HCT116 (cell line): ENCODE results near the gene MDFI.

ENCODE experiments used
- CBX3 ChIP-seq: IDR thresholded peaks from 2 replicates; pipeline ENCODE4 v1.6.1; 2012; ENCODE audit warnings: low read depth
- CEBPB ChIP-seq: IDR thresholded peaks from 2 replicates; pipeline ENCODE4 v1.6.1; 2012; ENCODE audit warnings: low read depth
- EGR1 ChIP-seq: IDR thresholded peaks from 2 replicates; pipeline ENCODE4 v1.6.1; 2012; ENCODE audit warnings: low read depth
- MAX ChIP-seq: IDR thresholded peaks from 2 replicates; pipeline ENCODE4 v1.6.1; 2012
- POLR2A ChIP-seq: IDR thresholded peaks from 2 replicates; pipeline ENCODE4 v1.7.0; 2011; ENCODE audit warnings: borderline replicate concordance; ENCODE audit not compliant: insufficient read depth, insufficient read length; ENCODE audit errors: extremely low read depth
- POLR2AphosphoS5 ChIP-seq: IDR thresholded peaks from 2 replicates; pipeline ENCODE4 v1.6.1; 2011; ENCODE audit warnings: mild to moderate bottlenecking, low read depth, low read length, moderate library complexity
- RAD21 ChIP-seq: IDR thresholded peaks from 2 replicates; pipeline ENCODE4 v1.6.1; 2012; ENCODE audit warnings: low read depth, mild to moderate bottlenecking
- SP1 ChIP-seq: IDR thresholded peaks from 2 replicates; pipeline ENCODE4 v1.6.1; 2012; ENCODE audit warnings: low read depth
- TF ChIP-seq, protein P1 (sequence below), 3 experiments: fragments of 200-600 bp in 1 of 3; sonication (generic) in 1 of 3; IDR thresholded peaks in 2 of 3; conservative IDR thresholded peaks in 1 of 3; 2 replicates each; pipeline ENCODE4 v1.5.1; 2012 to 2017; ENCODE audit warnings: low read depth in 2 of 3, low read length in 2 of 3, antibody characterized with exemption in 1 of 3, borderline replicate concordance in 1 of 3, control low read depth in 1 of 3, mild to moderate bottlenecking in 1 of 3, mixed read lengths in 1 of 3, mixed run types in 1 of 3, moderate library complexity in 1 of 3; ENCODE audit not compliant: insufficient read depth in 1 of 3

- TF ChIP-seq MAX (no peak), POLR2A (no peak), CEBPB (no peak), EGR1 (no peak), POLR2AphosphoS5 (no peak), CBX3 (no peak), RAD21 (no peak), SP1 (no peak)
- TF ChIP-seq, protein P1, sequence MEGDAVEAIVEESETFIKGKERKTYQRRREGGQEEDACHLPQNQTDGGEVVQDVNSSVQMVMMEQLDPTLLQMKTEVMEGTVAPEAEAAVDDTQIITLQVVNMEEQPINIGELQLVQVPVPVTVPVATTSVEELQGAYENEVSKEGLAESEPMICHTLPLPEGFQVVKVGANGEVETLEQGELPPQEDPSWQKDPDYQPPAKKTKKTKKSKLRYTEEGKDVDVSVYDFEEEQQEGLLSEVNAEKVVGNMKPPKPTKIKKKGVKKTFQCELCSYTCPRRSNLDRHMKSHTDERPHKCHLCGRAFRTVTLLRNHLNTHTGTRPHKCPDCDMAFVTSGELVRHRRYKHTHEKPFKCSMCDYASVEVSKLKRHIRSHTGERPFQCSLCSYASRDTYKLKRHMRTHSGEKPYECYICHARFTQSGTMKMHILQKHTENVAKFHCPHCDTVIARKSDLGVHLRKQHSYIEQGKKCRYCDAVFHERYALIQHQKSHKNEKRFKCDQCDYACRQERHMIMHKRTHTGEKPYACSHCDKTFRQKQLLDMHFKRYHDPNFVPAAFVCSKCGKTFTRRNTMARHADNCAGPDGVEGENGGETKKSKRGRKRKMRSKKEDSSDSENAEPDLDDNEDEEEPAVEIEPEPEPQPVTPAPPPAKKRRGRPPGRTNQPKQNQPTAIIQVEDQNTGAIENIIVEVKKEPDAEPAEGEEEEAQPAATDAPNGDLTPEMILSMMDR (IDR thresholded peaks at IDR 0.05 in 2 of 3, conservative IDR thresholded peaks at IDR 0.05 in 1 of 3; ENCODE audit: borderline replicate concordance in 1 of 3, insufficient read depth in 1 of 3, low read depth in 2 of 3, low read length in 2 of 3), result no peak
Measured at GRCh38 chr6:41630946-41631345, 7.3 kb upstream of the MDFI start.
